ENCODE measurements around the gene CLDN20.
"Not testable (repeated sequence)": the region's sequence is repeated elsewhere in the genome, so short reads cannot be mapped to it uniquely, and the experiment has no call there.

The CLDN20 gene

GRCh38 chr6:155268088-155268867 is 4.5 kb downstream of the CLDN20 start:
- DNase-seq (ENCODE audit: low read depth, low spot score), result not testable (repeated sequence)

- no peak for DNase-seq (ENCODE audit: low read depth, low spot score)
Measured at GRCh38 chr6:155269765-155270164, 6.0 kb downstream of the CLDN20 start.

- no peak for DNase-seq (ENCODE audit: low read depth, low spot score)
Measured at GRCh38 chr6:155270561-155271091, 6.8 kb downstream of the CLDN20 start.

- DNase-seq (ENCODE audit: low read depth, low spot score), result no peak
Measured at GRCh38 chr6:155271145-155271544, 7.3 kb downstream of the CLDN20 start.

GRCh38 chr6:155272353-155273232 is 8.8 kb downstream of the CLDN20 start:
- DNase-seq (ENCODE audit: low read depth, low spot score), result no peak

GRCh38 chr6:155273431-155273830 is 9.6 kb downstream of the CLDN20 start:
- DNase-seq (ENCODE audit: low read depth, low spot score), result no peak

GRCh38 chr6:155274106-155274505 is 10.3 kb downstream of the CLDN20 start:
- no peak for DNase-seq (ENCODE audit: low read depth, low spot score)

- DNase-seq (ENCODE audit: low read depth, low spot score), result no peak
Measured at GRCh38 chr6:155274533-155274932, 10.7 kb downstream of the CLDN20 start.

- DNase-seq (ENCODE audit: low read depth, low spot score), result no peak
Measured at GRCh38 chr6:155275808-155276480, 12.1 kb downstream of the CLDN20 start.

GRCh38 chr6:155276638-155277037 is 12.8 kb downstream of the CLDN20 start:
- no peak for DNase-seq (ENCODE audit: low read depth, low spot score)

- DNase-seq (ENCODE audit: low read depth, low spot score), result no peak
Measured at GRCh38 chr6:155278319-155279049, 14.7 kb downstream of the CLDN20 start.

GRCh38 chr6:155284775-155285174 is 21.0 kb downstream of the CLDN20 start:
- no peak for DNase-seq (ENCODE audit: low read depth, low spot score)

- no peak for DNase-seq (ENCODE audit: low read depth, low spot score)
Measured at GRCh38 chr6:155287762-155288161, 23.9 kb downstream of the CLDN20 start.

- no peak for DNase-seq (ENCODE audit: low read depth, low spot score)
Measured at GRCh38 chr6:155290491-155290890, 26.7 kb downstream of the CLDN20 start.

GRCh38 chr6:155291291-155291690 is 27.5 kb downstream of the CLDN20 start:
- no peak for DNase-seq (ENCODE audit: low read depth, low spot score)

GRCh38 chr6:155292711-155293110 is 28.9 kb downstream of the CLDN20 start:
- DNase-seq (ENCODE audit: low read depth, low spot score), result no peak

- DNase-seq (ENCODE audit: low read depth, low spot score), result no peak
Measured at GRCh38 chr6:155297669-155298068, 33.9 kb downstream of the CLDN20 start.

GRCh38 chr6:155301867-155302266 is 38.1 kb downstream of the CLDN20 start:
- no peak for DNase-seq (ENCODE audit: low read depth, low spot score)

GRCh38 chr6:155303361-155303870 is 39.6 kb downstream of the CLDN20 start:
- DNase-seq (ENCODE audit: low read depth, low spot score), result no peak

GRCh38 chr6:155306958-155307357 is 43.1 kb downstream of the CLDN20 start:
- no peak for DNase-seq (ENCODE audit: low read depth, low spot score)

- no peak for DNase-seq (ENCODE audit: low read depth, low spot score)
Measured at GRCh38 chr6:155309150-155309549, 45.3 kb downstream of the CLDN20 start.
